Measurements from ENCODE around the gene CACNA1S. TPM values are rescaled to one million over a fixed set of nuclear protein-coding genes. Genes with fewer than 3 reads are reported as not detected.

CACNA1S gene
- total and polyA plus RNA-seq, 5 experiments from 2014 or later: not detected

DNA sequence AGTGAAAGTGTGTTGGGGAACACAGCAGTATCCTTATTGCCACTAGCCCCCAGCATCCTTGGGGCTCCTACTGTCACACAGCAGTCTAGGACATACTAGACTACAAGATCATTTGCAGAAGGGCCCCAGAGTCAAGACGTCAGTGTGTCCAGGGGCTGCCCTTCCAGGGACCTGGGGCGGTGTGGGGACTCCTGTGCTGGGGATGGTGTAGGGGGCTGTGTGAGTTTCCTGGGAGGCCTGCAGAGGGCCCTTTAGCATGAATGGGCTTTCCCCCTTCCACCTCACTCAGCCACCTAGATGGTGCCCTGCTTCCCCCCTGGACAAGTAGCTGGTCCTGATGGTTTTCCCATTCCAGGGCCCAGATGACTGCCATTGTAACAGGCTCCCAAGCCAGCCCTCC lies 71.2 kb downstream of the CACNA1S start:
- DNase-seq (no peak), ATAC-seq (no peak)
- H3K27me3 Mint-ChIP-seq: no peaks in the 10 kb centered on the region
- no peak overlapping the region for H3K4me3 Mint-ChIP-seq
- POLR2A ChIA-PET: interaction anchor here (1.2 to 2.2 kb wide), 2 partner anchors 17 to 69 kb away, joined by 4 to 8 read pairs; no protein-coding TSS in a partner anchor
- H3K4me1 Mint-ChIP-seq: peaks cover 0 to 6% (median 4%) of the 10 kb centered on the region in 4 donors
- no peak overlapping the region for H3K27ac Mint-ChIP-seq
- no peaks in the 10 kb centered on the region for H3K9me3 Mint-ChIP-seq
- no peaks in the 10 kb centered on the region for H3K36me3 Mint-ChIP-seq

DNA sequence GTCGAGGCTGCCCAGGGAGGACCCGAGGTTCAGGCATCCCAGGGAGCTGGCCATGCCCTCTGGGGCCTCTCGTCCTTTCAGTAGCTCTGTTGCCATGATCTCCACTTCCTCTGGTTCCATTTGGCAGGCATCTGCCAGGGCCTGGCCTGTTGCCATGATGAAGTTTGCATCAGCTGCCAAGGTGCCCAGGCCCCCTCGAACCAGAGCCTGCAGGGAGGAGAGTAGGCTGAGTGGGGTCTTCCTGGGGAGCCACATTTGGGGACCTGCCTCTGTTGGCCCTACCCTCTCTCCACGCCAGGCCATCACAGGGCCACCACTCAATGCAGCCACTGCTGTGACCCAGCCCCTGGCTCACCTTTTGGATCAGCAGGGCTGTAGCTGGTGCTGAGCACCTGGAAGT lies 72.3 kb downstream of the CACNA1S start:
- POLR2A ChIA-PET: interaction anchor here (0.6 kb wide), 1 partner anchor 17 kb away, joined by 3 read pairs; no protein-coding TSS in a partner anchor
- no peak for DNase-seq
- no peaks in the 10 kb centered on the region for H3K36me3 Mint-ChIP-seq
- no peaks in the 10 kb centered on the region for H3K9me3 Mint-ChIP-seq
- no peak overlapping the region for H3K27ac Mint-ChIP-seq
- peaks cover 0 to 6% (median 4%) of the 10 kb centered on the region in 4 donors for H3K4me1 Mint-ChIP-seq
- no peak for ATAC-seq
- no peak overlapping the region for H3K4me3 Mint-ChIP-seq
- H3K27me3 Mint-ChIP-seq: no peaks in the 10 kb centered on the region

DNA sequence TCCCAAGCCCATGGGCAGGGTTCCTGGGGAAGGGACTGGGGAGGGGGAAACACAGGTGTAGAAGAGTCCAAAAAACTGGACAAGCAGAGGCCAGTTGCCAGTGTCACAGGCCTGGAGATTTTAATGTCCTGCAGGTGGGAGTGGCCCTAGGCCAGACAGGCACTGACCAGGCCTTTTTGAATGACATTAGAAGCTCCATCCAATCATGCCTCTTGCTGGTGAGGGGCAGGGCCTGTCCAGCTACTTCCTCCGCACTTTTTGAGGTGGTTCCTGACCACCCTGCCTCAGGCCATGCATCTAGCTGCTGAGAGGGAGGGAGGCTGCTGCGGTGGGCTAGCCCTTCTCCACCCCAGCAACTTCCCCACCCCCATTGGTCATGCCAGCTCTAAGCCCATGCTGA lies 72.8 kb downstream of the CACNA1S start:
- H3K27me3 Mint-ChIP-seq: no peaks in the 10 kb centered on the region
- no peaks in the 10 kb centered on the region for H3K9me3 Mint-ChIP-seq
- POLR2A ChIA-PET: no interaction called here
- no peak overlapping the region for H3K27ac Mint-ChIP-seq
- ATAC-seq: no peak
- H3K4me3 Mint-ChIP-seq: no peak overlapping the region
- no peak for DNase-seq
- no peaks in the 10 kb centered on the region for H3K36me3 Mint-ChIP-seq
- H3K4me1 Mint-ChIP-seq: peaks cover 0 to 6% (median 4%) of the 10 kb centered on the region in 4 donors

DNA sequence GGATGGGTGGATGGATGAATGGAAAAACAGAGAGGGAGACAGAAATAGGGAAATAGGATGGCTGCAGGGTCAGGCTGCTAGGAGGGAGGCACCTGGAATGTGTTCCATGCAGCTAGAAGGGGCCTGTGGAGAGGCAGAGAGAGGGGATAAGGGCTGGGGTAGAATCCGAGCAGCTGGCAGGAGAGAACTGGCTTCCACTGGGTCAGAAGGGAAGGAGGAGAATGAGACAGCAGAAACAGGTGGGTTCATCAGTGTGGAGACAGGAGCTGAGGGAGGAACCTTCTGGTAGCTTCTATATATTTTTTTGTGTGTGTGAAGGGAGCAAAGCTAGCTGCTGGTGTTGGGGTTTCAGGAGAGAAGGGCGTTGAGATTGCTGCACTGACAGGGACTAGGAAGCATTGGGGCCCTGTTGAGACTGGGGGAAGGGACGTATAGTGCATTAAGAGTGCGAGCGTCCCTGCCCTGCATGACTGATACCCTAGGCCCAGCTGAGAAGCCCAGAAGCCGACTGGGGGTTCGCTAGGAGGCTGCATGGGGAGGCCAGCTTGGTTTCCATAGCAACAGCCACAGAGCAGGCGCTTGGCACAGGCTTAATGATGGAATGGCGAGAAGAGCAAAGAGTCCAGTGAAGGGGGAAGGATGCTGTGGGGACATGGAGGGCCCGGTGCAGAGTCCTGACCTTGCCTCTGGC lies 73.9 kb downstream of the CACNA1S start:
- POLR2A ChIA-PET: no interaction called here
- Mint-ChIP-seq H3K4me1 (peaks cover 0 to 6% (median 4%) of the 10 kb centered on the region in 4 donors), H3K4me3 (no peak overlapping the region)

DNA sequence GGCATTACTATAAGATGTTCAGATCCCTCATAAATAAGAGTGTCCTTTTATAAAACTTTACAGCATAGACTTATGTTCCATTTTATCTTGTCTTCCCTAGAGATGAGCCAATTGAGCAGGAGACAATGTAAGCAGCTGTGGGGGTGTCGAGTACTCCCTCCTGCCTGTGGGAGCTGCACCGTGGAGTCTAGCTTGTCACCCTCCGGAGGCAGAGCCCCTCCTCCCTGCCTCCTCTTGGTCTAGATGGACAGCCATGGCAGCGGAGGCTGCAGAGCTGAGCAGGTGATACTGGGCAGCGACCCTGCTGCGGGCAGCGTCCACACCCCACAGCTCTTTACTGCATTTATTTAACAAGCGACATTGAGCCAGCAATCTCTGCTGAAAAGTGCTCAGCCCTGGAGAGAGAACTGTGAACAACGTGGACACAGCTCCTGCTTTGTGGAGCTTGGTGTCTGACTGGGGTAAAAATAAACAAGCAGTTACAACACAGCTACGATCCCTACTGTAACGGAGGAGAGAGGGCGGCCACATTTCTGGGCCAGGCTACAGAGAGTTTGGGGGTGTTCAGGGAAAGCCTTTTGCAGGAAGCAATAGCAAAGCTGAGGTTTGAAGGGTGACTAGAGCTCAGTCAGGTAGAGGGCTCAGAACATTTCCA lies 75.9 kb downstream of the CACNA1S start:
- DNase-seq (no peak), ATAC-seq (no peak)
- Mint-ChIP-seq H3K27me3 (no peaks in the 10 kb centered on the region), H3K27ac (no peak overlapping the region), H3K4me1 (no peaks in the 10 kb centered on the region), H3K36me3 (no peaks in the 10 kb centered on the region), H3K9me3 (no peaks in the 10 kb centered on the region), H3K4me3 (no peak overlapping the region)
- POLR2A ChIA-PET: no interaction called here

More for the DNA sequence above, 73.9 kb downstream of the CACNA1S start:
- Mint-ChIP-seq H3K9me3 (no peaks in the 10 kb centered on the region), H3K27me3 (no peaks in the 10 kb centered on the region), H3K36me3 (no peaks in the 10 kb centered on the region), H3K27ac (no peak overlapping the region)
- ATAC-seq (no peak), DNase-seq (no peak)

DNA sequence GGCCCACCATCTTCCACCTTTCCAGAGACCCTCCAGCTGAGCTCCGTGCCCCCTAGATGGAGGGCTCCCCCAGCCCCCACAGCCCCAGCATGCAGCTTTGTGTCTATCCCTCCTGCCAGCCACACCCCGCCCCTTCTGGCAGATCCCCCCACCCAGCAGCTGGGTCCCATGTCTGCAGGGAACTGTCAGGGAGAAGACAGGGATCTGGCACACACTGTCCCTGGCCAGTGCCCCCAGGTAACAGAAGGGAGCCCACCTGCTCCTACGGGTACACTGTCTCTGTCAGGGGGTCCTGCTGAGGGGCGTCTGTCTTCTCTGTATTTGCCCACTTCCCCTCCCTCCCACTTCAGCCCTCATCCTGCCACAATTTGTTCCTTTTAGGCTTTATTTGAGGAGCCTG lies 77.6 kb downstream of the CACNA1S start:
- Mint-ChIP-seq H3K27ac (peak overlapping the region in 1 of 10 donors; percentile 27), H3K36me3 (no peaks in the 10 kb centered on the region), H3K4me3 (no peak overlapping the region), H3K9me3 (no peaks in the 10 kb centered on the region), H3K4me1 (no peaks in the 10 kb centered on the region), H3K27me3 (no peaks in the 10 kb centered on the region)
- no peak for DNase-seq
- POLR2A ChIA-PET: interaction anchor here (1.6 kb wide), 1 partner anchor 10 kb away, joined by 5 read pairs; the partner anchor contains the start of gene KIF21B
- no peak for ATAC-seq

DNA sequence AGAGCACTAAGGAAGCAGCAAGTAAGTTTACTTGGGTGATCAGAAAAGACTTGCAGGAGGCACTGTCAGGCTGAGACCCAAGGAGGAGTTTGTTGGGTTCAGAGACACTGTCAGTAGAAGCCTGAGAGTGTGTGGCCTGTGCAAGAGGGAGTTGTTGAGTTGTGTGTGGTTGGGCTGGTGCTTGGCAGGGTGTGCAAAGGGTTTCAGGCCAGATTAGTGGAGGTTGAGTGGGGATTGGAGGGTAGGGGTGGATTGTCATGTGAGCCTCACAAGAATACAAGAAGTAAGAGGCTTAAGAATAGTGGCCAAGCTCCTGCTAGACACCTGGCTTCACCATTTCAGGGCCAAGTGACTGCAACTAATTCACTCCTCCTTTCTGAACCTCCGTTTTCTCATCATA lies 79.8 kb downstream of the CACNA1S start:
- H3K4me3 Mint-ChIP-seq: no peak overlapping the region
- H3K27me3 Mint-ChIP-seq: no peaks in the 10 kb centered on the region
- H3K4me1 Mint-ChIP-seq: peaks cover 0 to 7% (median 0%) of the 10 kb centered on the region in 4 donors
- no peaks in the 10 kb centered on the region for H3K36me3 Mint-ChIP-seq
- no peaks in the 10 kb centered on the region for H3K9me3 Mint-ChIP-seq
- no peak for DNase-seq
- ATAC-seq: no peak
- POLR2A ChIA-PET: no interaction called here
- H3K27ac Mint-ChIP-seq: peak overlapping the region in 3 of 10 donors; percentile 0 to 53 (median 2)

DNA sequence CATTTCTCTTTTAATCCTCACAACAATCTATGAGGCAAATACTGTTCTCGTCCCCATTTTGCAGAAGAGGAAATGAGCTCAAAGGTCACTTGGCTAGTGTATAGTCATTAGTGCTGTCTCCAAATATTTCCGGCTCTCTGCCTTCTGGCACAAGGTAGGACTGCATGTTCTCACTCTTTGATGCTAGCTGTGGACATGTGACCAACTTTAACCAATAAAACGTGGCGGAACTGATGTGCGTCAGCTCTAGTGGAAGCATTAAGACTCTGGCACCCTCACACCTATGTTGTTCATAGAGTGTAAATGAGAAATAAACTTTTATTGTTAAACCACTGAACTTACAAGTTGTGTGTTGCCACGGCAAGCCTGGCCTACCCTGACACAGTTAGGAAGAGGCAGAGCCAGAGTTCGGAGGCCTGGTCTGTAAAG lies 83.8 kb downstream of the CACNA1S start:
- ATAC-seq (no peak), DNase-seq (peak in 1 of 10 donors; percentile 19)
- Mint-ChIP-seq H3K9me3 (no peaks in the 10 kb centered on the region), H3K4me1 (peaks cover 13 to 36% (median 26%) of the 10 kb centered on the region in 4 donors), H3K4me3 (no peak overlapping the region), H3K27ac (no peak overlapping the region), H3K36me3 (no peaks in the 10 kb centered on the region), H3K27me3 (no peaks in the 10 kb centered on the region)
- POLR2A ChIA-PET: no interaction called here

DNA sequence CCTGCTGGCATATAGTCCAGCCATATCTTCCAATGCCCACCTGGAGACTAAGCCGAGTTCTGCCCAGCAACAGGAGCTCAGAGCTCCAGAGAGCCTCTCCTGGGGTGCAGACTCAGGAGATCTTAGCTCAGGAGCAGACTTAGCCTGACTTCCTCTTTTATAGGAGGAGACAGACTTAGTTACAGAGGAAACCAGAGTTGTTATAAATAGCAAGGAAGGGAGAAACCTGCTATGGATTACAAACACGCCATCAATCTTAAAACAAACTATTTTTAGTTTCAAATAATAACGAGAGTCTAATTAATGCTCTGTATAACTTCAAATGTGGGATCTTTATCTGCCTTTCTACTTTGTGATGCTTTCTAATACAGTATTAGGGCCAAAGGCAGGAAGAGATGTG lies 85.4 kb downstream of the CACNA1S start:
- no peak for DNase-seq
- peak overlapping the region in 3 of 10 donors; percentile 10 to 35 (median 21) for H3K4me3 Mint-ChIP-seq
- H3K36me3 Mint-ChIP-seq: no peaks in the 10 kb centered on the region
- no peaks in the 10 kb centered on the region for H3K27me3 Mint-ChIP-seq
- POLR2A ChIA-PET: interaction anchor here (0.6 to 0.7 kb wide), 2 partner anchors 51 to 139 kb away, joined by 3 to 6 read pairs; no protein-coding TSS in a partner anchor
- peak overlapping the region in 8 of 10 donors; percentile 15 to 76 (median 48) for H3K27ac Mint-ChIP-seq
- no peaks in the 10 kb centered on the region for H3K9me3 Mint-ChIP-seq
- no peak for ATAC-seq
- peaks cover 19 to 46% (median 35%) of the 10 kb centered on the region in 4 donors for H3K4me1 Mint-ChIP-seq

DNA sequence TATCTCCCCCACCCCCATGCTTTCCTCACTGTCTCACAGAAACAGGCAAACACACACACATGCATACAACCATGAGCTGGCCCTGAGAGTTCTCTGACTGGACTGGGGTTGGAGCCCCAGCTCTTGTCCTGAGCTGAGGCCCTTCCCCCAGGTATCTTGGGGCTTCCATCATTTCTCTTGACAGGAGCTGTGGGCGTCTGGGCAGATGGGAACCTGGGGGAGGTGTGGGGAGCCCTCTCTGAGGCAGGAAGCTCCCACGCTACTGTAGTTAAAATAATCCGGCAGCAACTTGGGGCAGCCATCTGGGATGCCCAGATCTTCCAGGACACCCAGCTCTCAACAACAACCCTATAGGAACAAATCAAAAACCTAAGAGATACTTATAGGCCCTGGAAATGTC lies 86.0 kb downstream of the CACNA1S start:
- DNase-seq (peak in 1 of 10 donors; percentile 52), ATAC-seq (no peak)
- H3K9me3 Mint-ChIP-seq: no peaks in the 10 kb centered on the region
- H3K36me3 Mint-ChIP-seq: no peaks in the 10 kb centered on the region
- no peaks in the 10 kb centered on the region for H3K27me3 Mint-ChIP-seq
- peak overlapping the region in 9 of 10 donors; percentile 15 to 89 (median 54) for H3K27ac Mint-ChIP-seq
- peaks cover 23 to 52% (median 41%) of the 10 kb centered on the region in 4 donors for H3K4me1 Mint-ChIP-seq
- H3K4me3 Mint-ChIP-seq: peak overlapping the region in 4 of 10 donors; percentile 9 to 66 (median 24)
- POLR2A ChIA-PET: no interaction called here

DNA sequence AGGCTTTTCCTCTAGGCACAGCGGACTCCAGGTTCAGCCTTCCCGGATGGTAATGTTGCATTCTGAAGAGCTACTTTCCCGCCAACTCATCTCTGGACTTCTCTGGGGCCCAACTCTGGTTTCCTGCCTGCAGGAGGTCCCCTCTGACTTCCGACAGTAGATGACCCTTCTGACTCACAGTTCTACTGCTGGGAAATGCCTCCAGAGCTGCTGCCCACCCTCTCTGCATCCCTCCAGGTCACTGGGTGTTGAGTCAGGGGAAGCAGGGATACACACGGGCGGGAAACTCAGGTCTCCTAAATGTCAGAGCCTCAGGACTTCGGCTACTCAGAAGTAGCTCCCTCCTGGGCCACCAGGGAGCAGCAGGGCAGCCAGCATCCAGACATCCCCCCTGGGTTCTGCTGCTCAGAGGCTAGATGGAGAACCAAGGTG lies 86.6 kb downstream of the CACNA1S start:
- no peak for ATAC-seq
- Mint-ChIP-seq H3K9me3 (no peaks in the 10 kb centered on the region), H3K27ac (peak overlapping the region in 3 of 10 donors; percentile 6 to 89 (median 54)), H3K36me3 (no peaks in the 10 kb centered on the region), H3K4me1 (peaks cover 27 to 59% (median 48%) of the 10 kb centered on the region in 4 donors), H3K4me3 (peak overlapping the region in 2 of 10 donors; percentile 9 to 45), H3K27me3 (no peaks in the 10 kb centered on the region)
- POLR2A ChIA-PET: interaction anchor here (1.0 to 2.3 kb wide), 2 partner anchors 8 to 16 kb away, joined by 3 to 5 read pairs; no protein-coding TSS in a partner anchor
- DNase-seq: peak in 1 of 10 donors; percentile 45

DNA sequence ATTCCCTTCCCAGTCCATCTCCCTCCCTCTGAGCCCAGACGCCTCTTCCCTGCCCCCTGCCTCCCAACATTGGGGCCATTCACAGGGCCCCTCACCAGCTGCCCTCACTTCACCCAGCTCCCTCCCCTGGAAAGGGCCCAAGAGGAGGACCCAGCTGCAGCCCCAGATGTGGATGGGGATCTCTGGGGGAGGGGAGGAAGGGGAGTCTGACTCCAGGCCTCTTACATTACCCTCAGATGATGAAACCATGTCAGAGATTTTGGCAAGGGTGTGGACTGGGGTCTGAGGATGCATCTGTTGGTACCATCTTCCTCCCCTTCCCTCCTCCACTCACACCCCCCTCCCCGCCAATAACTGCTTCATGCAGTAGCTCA lies 87.6 kb downstream of the CACNA1S start:
- DNase-seq: peak in 1 of 10 donors; percentile 14
- POLR2A ChIA-PET: interaction anchor here (0.8 to 2.3 kb wide), 4 partner anchors 9 to 17 kb away, joined by 3 to 6 read pairs (median 4); no protein-coding TSS in a partner anchor
- Mint-ChIP-seq H3K9me3 (no peaks in the 10 kb centered on the region), H3K4me1 (peaks cover 34 to 69% (median 58%) of the 10 kb centered on the region in 4 donors), H3K27ac (peak overlapping the region in 5 of 10 donors; percentile 25 to 75 (median 43)), H3K4me3 (peak overlapping the region in 4 of 10 donors; percentile 1 to 74 (median 32)), H3K27me3 (no peaks in the 10 kb centered on the region), H3K36me3 (no peaks in the 10 kb centered on the region)
- ATAC-seq: no peak
